Measurements from ENCODE around the gene SERPINB1.

Gene SERPINB1

DNA sequence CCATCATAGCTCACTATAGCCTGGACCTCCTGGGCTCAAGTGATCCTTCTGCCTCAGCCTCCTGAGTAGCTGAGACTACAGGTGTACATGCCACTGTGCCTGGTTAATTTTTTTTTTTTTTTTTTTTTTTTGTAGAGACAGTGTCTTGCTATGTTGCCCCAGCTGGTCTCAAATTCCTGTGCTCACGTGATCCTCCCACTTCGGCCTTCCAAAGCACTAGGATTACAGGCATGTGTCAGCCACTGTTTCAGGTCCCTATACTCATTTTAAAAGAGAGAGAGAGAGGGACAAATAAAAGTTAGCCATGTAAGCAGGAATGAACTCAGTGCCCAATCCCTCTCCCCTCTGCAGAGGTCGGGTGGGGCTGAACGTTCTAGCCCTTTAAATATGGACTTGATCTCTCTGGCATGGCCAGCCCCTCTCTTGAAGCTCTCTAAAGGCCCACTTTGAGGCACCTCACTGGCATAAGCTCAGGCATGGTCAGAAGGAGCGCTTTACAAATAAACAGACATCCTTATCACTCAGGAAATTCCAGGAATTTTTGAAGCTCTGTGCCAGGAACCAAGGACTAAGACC lies 9.0 kb upstream of the SERPINB1 start:
- Mint-ChIP-seq H3K4me1 (peaks cover 50 to 73% of the 10 kb centered on the region in 2 donors), H3K27me3 (no peaks in the 10 kb centered on the region), H3K27ac (peak overlapping the region; percentile 42), H3K36me3 (peaks cover 4 to 5% of the 10 kb centered on the region in 2 donors), H3K9me3 (peaks cover 4% of the 10 kb centered on the region in 2 donors), H3K4me3 (no peak overlapping the region)
- DNase-seq, result no peak
- no peak for ATAC-seq (replicated peaks)

DNA sequence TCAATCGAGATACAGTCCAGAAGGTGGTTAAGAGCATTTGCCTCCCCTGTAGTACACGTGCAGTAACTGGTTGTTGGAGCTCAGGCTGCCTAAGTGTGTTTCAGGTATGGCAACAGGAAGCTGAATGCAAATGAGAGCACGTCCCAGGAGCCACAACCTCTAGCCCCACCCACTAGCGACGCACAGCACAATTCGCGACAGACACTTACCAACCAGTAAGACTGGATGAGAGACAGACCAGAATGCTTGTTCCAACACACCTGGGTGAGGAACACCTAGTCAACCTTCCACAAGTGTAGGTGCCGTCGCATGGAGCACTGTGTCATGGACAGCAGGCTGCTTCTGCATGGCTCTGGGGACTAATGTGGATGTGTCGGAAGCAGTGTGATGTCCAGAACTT lies 7.2 kb upstream of the SERPINB1 start:
- ATAC-seq (replicated peaks), result peak; percentile 47 to 48
- H3K36me3 Mint-ChIP-seq, result peaks cover 4 to 5% of the 10 kb centered on the region in 2 donors
- peaks cover 4% of the 10 kb centered on the region in 2 donors for H3K9me3 Mint-ChIP-seq
- H3K27me3 Mint-ChIP-seq, result no peaks in the 10 kb centered on the region
- H3K27ac Mint-ChIP-seq, result peak overlapping the region; percentile 94
- H3K4me3 Mint-ChIP-seq, result peak overlapping the region in 1 of 2 donors; percentile 27
- peaks cover 38 to 63% of the 10 kb centered on the region in 2 donors for H3K4me1 Mint-ChIP-seq
- no peak for DNase-seq

DNA sequence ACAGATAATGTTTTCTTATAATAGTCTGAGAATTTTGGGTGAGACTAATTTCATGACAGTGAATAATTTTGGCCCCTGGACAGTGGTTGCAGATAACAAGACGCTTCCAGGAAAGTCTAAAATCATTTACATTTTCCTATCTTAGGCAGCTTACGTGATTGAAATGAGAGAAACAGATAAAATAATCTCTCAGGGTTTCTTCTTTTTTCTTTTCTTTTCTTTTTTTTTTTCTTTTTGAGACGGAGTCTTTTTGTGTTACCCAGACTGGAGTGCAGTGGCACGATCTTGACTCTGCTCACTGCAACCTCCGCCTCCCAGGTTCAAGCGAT lies 4.2 kb upstream of the SERPINB1 start:
- Mint-ChIP-seq H3K27ac (peak overlapping the region; percentile 88), H3K9me3 (peaks cover 4% of the 10 kb centered on the region in 2 donors), H3K27me3 (no peaks in the 10 kb centered on the region), H3K36me3 (peaks cover 7 to 9% of the 10 kb centered on the region in 2 donors), H3K4me3 (peak overlapping the region; percentile 56 to 60), H3K4me1 (peaks cover 38 to 70% of the 10 kb centered on the region in 2 donors)
- ATAC-seq (replicated peaks) (no peak), DNase-seq (no peak)

DNA sequence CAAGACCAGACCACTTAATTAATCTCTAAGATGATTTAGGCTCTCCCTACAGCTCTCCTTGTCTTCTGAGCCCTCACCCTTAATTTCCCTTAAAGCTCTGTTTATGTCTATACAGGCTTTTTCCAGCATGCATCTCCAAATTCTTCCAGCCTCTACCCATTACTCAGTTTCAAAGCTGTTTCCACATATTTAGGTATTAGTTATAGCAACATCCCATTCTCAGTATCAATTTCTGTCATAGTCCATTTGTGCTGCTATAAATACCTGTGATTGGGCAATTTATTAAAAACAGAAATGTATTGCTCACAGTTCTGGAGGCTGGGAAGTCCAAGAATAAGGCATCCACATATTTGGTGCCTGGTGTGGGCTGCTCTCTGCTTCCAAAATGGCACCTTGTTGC lies 2.3 kb upstream of the SERPINB1 start:
- Mint-ChIP-seq H3K4me3 (no peak overlapping the region), H3K36me3 (peaks cover 7 to 17% of the 10 kb centered on the region in 2 donors), H3K9me3 (peaks cover 2 to 3% of the 10 kb centered on the region in 2 donors), H3K27me3 (no peaks in the 10 kb centered on the region), H3K27ac (no peak overlapping the region), H3K4me1 (peaks cover 45 to 81% of the 10 kb centered on the region in 2 donors)
- ATAC-seq (replicated peaks), result no peak
- no peak for DNase-seq

DNA sequence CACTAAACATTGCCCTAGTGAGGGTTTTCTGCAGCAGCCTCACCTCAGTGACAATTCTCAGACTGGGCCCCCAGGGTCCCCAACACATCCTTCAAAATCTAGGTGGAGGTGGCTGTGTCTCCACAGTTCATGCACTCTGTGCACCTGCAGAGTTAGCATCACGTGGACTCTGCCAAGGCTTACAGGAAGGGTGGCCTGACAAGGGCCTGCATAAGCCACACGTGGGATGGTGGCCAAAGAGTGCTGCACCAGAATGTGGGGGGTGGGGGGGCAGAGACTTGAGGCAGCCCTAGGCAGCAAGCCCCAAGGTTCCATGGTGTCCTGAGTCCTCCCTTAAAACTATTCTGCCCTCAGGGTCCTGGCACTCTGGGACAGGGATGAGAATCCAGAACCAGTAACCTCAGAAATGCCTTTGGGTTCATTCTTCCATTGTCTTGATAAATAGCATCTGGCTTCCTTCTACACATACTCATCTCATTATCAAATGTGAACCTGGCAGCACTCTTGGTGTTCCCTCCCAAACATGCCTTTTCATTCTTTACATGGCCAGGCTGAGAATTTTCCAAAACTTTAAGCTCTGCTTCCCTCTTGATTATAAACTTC lies 1.6 kb upstream of the SERPINB1 start:
- ATAC-seq (replicated peaks) (no peak), DNase-seq (no peak)
- Mint-ChIP-seq H3K27ac (peak overlapping the region; percentile 25), H3K27me3 (no peaks in the 10 kb centered on the region), H3K36me3 (peaks cover 5 to 14% of the 10 kb centered on the region in 2 donors), H3K9me3 (no peaks in the 10 kb centered on the region), H3K4me1 (peaks cover 38 to 75% of the 10 kb centered on the region in 2 donors), H3K4me3 (no peak overlapping the region)

DNA sequence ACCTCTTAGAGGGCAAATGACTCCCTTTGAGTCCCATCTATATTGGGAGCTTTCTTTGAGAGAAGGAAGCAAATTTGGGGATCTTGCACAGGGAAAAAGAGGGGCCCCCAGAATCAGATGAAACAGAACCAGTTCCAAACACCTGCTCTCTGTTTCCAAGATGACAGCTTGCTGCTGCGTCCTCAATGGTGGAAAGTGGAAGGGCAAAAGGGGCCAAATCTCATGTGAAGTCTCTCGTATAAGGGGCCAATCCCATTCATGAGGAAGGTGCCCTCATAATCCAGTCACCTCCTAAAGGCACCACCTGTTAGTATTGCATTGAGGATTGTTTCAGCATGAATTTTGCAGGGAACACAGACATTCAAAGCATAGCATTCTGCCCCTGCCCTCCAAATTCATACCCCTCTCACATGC lies 483 bp upstream of the SERPINB1 start:
- no peak for DNase-seq

DNA sequence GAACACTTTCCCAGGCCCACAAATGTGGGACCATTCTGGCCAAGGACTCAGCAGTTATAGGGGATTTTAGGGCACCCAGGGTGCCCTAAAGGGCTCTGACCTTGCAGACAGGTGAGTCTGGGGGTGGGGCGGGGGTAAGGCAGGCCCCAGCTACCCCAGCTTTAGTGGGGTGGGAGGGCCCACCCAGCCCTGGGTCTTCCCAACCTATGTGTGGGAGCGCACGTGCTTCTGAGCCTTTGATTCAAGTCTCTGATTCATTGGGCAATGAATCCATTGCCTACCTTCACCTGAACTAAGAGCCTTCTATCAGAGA lies 958 bp downstream of the SERPINB1 start:
- Mint-ChIP-seq H3K4me1 (peaks cover 30 to 58% of the 10 kb centered on the region in 2 donors), H3K27ac (no peak overlapping the region), H3K36me3 (peaks cover 18 to 28% of the 10 kb centered on the region in 2 donors), H3K27me3 (no peaks in the 10 kb centered on the region), H3K4me3 (peak overlapping the region; percentile 89 to 94), H3K9me3 (no peaks in the 10 kb centered on the region)
- DNase-seq (no peak), ATAC-seq (replicated peaks) (no peak)

More for the DNA sequence above, 483 bp upstream of the SERPINB1 start:
- no peak for ATAC-seq (replicated peaks)
- Mint-ChIP-seq H3K4me3 (peak overlapping the region; percentile 89 to 94), H3K36me3 (peaks cover 9 to 19% of the 10 kb centered on the region in 2 donors), H3K27ac (peak overlapping the region; percentile 89), H3K4me1 (peaks cover 37 to 72% of the 10 kb centered on the region in 2 donors), H3K9me3 (no peaks in the 10 kb centered on the region), H3K27me3 (no peaks in the 10 kb centered on the region)

DNA sequence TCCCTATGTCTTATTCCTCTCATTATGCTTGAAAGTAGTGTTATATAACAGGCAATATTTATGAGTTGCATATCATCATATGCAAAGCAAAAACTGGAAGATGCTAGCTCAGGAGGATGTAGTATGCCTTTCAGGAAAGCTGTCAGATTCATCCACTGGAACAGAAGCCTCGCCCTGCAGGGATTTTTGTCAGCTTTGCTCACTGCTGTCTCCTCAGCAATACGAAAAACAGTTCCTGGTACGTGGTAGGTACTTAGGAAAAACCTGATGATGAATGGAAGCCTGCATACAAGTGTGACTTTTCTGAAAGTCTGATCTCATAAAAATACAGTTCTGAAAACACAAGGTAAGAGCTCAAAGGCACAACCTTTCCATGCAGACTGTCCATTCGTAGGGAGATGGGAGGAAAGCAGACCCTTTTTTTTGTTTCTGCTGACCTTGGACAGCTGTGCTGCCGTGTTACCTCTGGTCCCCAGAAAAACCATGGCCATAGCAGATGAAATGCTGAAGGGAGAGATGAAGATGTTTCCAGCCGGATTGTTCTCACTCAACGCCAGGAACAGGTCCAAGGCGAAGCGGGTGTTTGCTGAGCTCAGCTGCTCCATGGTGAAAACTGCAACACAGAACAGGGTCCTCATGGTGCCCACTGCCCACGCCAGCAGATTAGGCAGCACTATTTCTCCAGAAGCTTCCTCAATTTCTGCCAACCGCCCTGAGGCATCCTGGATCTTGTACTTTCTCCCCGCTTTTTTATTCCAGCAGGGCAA lies 1.5 kb downstream of the SERPINB1 start:
- H3K9me3 Mint-ChIP-seq, result no peaks in the 10 kb centered on the region
- peak overlapping the region; percentile 89 to 94 for H3K4me3 Mint-ChIP-seq
- peaks cover 30 to 58% of the 10 kb centered on the region in 2 donors for H3K4me1 Mint-ChIP-seq
- no peaks in the 10 kb centered on the region for H3K27me3 Mint-ChIP-seq
- peaks cover 19 to 29% of the 10 kb centered on the region in 2 donors for H3K36me3 Mint-ChIP-seq
- DNase-seq (no peak), ATAC-seq (replicated peaks) (no peak)
- H3K27ac Mint-ChIP-seq, result peak overlapping the region; percentile 56

DNA sequence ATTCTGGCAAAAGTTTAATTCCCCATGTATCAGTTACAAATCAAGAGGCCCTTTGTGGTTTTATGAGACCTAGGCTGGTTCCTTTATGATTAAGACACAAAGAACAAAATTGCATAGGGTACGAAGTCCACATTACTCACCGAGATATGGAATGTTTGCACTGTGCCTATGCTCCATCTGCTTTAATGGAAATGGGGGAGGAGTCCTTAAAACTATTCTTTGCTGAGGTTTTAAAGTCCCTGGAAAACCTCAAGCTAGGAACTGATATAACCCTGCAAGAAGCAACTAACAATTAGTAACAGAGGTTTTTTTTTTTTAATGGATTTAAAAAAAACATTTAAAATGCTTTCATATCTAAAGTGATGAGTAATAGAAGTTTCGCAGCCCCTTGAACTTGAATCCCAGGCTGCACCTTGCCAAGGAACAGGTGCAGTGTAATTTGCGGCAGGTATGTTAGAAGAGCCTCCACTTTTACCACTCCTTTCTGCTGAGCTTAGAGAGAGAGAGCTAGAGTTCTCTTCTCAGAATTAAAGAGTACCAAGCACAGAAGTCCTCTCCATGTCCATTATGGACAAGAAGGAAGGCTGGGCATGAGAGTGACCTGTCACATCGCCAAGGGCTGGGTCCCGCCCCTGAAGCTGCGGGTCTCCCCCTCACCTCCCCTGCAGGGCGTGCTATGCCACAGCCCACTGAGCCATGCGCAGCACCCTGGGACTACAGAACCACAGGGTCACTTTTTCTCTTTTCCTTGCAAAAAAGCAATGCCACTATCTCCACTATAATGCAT lies 2.3 kb downstream of the SERPINB1 start:
- no peak for DNase-seq
- no peak overlapping the region for H3K27ac Mint-ChIP-seq
- no peak for ATAC-seq (replicated peaks)
- peaks cover 0 to under 1% of the 10 kb centered on the region in 2 donors for H3K9me3 Mint-ChIP-seq
- peak overlapping the region; percentile 89 to 94 for H3K4me3 Mint-ChIP-seq
- no peaks in the 10 kb centered on the region for H3K27me3 Mint-ChIP-seq
- peaks cover 25 to 37% of the 10 kb centered on the region in 2 donors for H3K36me3 Mint-ChIP-seq
- peaks cover 30 to 64% of the 10 kb centered on the region in 2 donors for H3K4me1 Mint-ChIP-seq

DNA sequence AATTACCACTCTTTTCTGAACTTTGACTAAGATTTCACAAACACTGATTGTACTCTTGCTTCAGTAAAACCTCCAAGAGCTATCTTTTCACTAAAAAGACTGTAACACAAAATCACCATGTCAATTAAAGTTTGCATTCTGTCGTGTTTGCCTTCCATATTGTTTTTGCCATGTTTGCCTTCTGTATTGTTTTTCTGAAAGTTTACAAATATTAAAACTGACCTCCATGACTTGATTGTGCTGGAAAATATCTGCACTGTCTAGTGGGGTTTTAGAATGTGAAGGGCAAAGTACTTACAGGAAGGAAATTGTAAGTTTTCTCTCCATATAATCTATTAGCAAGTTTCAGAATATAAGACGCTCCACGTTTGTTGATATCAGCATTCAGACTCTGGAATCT lies 3.4 kb downstream of the SERPINB1 start:
- H3K36me3 Mint-ChIP-seq, result peaks cover 33 to 44% of the 10 kb centered on the region in 2 donors
- no peak overlapping the region for H3K4me3 Mint-ChIP-seq
- no peaks in the 10 kb centered on the region for H3K27me3 Mint-ChIP-seq

DNA sequence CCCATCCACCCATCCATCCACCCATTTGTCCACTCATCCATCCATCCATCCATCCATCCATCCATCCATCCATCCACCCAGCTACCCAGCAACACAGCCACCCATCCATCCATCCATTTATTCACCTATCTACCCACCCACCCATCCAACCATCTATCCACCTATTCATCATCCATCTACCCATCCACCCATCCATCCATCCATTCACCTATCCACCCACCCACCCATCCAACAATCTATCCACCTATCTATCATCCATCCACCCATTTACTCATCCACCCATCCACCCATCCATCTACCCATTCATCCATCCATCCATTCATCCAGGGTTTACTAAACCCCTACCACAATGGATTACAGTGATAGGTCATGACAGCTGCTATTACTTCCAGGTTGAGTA lies 7.4 kb downstream of the SERPINB1 start:
- H3K4me3 Mint-ChIP-seq, result no peak overlapping the region
- H3K4me1 Mint-ChIP-seq, result peaks cover 8 to 24% of the 10 kb centered on the region in 2 donors
- no peaks in the 10 kb centered on the region for H3K27me3 Mint-ChIP-seq
- no peak overlapping the region for H3K27ac Mint-ChIP-seq
- ATAC-seq (replicated peaks) (no peak), DNase-seq (no peak)
- H3K36me3 Mint-ChIP-seq, result peaks cover 42 to 53% of the 10 kb centered on the region in 2 donors
- peaks cover 0 to 4% of the 10 kb centered on the region in 2 donors for H3K9me3 Mint-ChIP-seq

More for the DNA sequence above, 3.4 kb downstream of the SERPINB1 start:
- H3K4me1 Mint-ChIP-seq, result peaks cover 28 to 60% of the 10 kb centered on the region in 2 donors
- DNase-seq (no peak), ATAC-seq (replicated peaks) (no peak)
- H3K9me3 Mint-ChIP-seq, result peaks cover 0 to 4% of the 10 kb centered on the region in 2 donors
- H3K27ac Mint-ChIP-seq, result no peak overlapping the region

DNA sequence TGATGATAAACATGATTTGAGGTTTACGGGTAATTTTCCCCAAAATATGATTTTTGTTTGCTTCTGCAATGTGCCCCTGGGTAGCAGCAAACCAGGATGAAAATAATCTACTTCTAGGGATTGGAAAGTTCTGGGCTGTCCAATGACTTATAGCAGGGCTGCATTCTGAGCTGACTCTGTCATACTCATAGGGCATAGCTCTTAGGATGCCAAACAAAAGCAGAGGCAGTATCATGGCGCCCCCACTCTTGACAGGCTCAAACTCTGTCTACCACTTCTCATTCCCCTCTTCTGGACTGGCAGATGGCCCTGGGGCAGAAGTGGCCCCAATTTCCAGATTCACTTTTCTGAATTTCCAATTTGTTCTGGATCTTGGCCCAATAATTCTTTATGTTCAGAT lies 10.3 kb downstream of the SERPINB1 start:
- Mint-ChIP-seq H3K4me1 (peaks cover 5 to 15% of the 10 kb centered on the region in 2 donors), H3K9me3 (peaks cover 0 to 4% of the 10 kb centered on the region in 2 donors), H3K27ac (no peak overlapping the region), H3K4me3 (no peak overlapping the region), H3K36me3 (peaks cover 32 to 43% of the 10 kb centered on the region in 2 donors), H3K27me3 (no peaks in the 10 kb centered on the region)
- no peak for ATAC-seq (replicated peaks)
- DNase-seq, result no peak

DNA sequence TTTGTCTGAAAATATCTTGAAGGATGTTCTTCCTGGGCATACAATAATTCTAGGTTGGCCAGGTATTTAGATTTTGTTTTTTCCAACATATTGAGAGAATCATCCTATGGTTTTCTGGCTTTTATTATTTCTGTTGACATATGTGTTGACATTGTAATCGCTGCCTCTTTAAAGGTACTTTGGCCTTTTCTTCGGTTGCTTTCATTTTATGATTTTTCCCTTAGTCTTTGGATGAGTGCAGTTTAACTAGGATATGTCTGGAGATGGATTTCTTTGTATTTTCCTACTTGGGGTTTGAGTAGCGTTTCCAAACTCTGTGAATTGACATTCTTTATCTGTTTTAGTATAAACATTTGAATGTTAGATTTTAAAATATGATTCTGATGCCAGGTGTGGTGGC lies 11.5 kb downstream of the SERPINB1 start:
- H3K4me3 Mint-ChIP-seq, result no peak overlapping the region
- H3K27ac Mint-ChIP-seq, result no peak overlapping the region
- no peak for DNase-seq
- H3K36me3 Mint-ChIP-seq, result peaks cover 27 to 38% of the 10 kb centered on the region in 2 donors
- H3K27me3 Mint-ChIP-seq, result no peaks in the 10 kb centered on the region
- peaks cover 0 to 4% of the 10 kb centered on the region in 2 donors for H3K9me3 Mint-ChIP-seq
- no peak for ATAC-seq (replicated peaks)
- H3K4me1 Mint-ChIP-seq, result peaks cover 5 to 15% of the 10 kb centered on the region in 2 donors

DNA sequence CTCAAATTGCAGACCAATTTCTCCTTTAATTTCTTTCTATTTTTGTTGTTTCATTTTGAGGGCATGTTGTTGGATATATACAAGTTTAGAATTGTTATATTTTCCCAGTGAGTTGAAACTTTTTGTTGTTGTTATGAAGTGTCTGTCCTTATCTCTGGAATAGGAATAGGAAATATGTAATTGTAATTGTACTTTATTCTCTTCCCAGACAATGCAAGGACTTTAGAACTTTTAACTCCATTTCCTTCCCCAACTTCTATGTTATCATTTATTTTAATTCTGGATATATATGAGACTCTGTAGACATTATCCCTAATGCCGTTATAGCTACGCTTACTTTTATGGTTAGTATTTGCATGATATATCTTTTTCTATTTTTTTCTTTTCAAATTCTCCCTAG lies 12.4 kb downstream of the SERPINB1 start:
- Mint-ChIP-seq H3K4me1 (peaks cover 3 to 6% of the 10 kb centered on the region in 2 donors), H3K4me3 (no peak overlapping the region), H3K27ac (no peak overlapping the region), H3K27me3 (no peaks in the 10 kb centered on the region), H3K36me3 (peaks cover 22 to 33% of the 10 kb centered on the region in 2 donors), H3K9me3 (peaks cover 0 to 2% of the 10 kb centered on the region in 2 donors)
- ATAC-seq (replicated peaks), result no peak
- no peak for DNase-seq
